Esophagus squamous epithelium (tissue), 5 donors: ENCODE measurements around the gene TMC6. TPM values are rescaled to one million over a fixed set of nuclear protein-coding genes. Genes with fewer than 3 reads are reported as not detected.
"Not testable (repeated sequence)": the region's sequence is repeated elsewhere in the genome, so short reads cannot be mapped to it uniquely, and the experiment has no call there.

Experiments
- DNase-seq: peaks from one replicate; lab custom pipeline; 2025; lab: John Stamatoyannopoulos, UW
- H3K27ac ChIP-seq, 4 donors: fragments of 200-600 bp; sonication (generic); one replicate each; pipeline ENCODE4 v1.5.1; 2016 to 2019; ENCODE audit warnings: mild to moderate bottlenecking in 1 of 4
- H3K27me3 ChIP-seq, 4 donors: fragments of 200-600 bp; sonication (generic); 1 replicate in 3 of 4; 2 replicates in 1 of 4; pipeline versions ENCODE4 v1.5.1 to v1.6.0; 2017 to 2021; ENCODE audit warnings: antibody characterized with exemption in 1 of 4
- H3K36me3 ChIP-seq, 3 donors: fragments of 200-600 bp; sonication (generic); one replicate each; pipeline ENCODE4 v1.5.1; 2016 to 2019
- H3K4me1 ChIP-seq, 3 donors: fragments of 200-600 bp; sonication (generic); one replicate each; pipeline ENCODE4 v1.5.1; 2017 to 2019
- H3K4me3 ChIP-seq, 4 donors: fragments of 200-600 bp; sonication (generic); 1 replicate in 3 of 4; 2 replicates in 1 of 4; pipeline ENCODE4 v1.5.1; 2016 to 2019; ENCODE audit warnings: mild to moderate bottlenecking in 2 of 4, moderate library complexity in 1 of 4
- H3K9me3 ChIP-seq, 3 donors: fragments of 200-600 bp; sonication (generic); one replicate each; pipeline ENCODE4 v1.5.1; 2016 to 2019
- POLR2A ChIP-seq, 4 donors: fragments of 450-650 bp; IDR thresholded peaks; one replicate each; pipeline ENCODE4 v1.6.1; 2017; ENCODE audit warnings: antibody characterized with exemption in 4 of 4, mild to moderate bottlenecking in 4 of 4, moderate library complexity in 3 of 4
- WGBS, 2 donors: methylation state at CpG; one replicate each; pipeline ENCODE4 v1.1.5; 2018; 5-methylcytosine and 5-hydroxymethylcytosine counted together
- intact Hi-C: fragments of 100-400 bp; cut with DNase I; formaldehyde crosslinking; loops from one replicate; pipeline ENCODE4 v1.15.0; 2022
- small RNA-seq, 4 donors: library from RNA; depleted of rRNA; stranded (forward); fragments of <200 nt; gene quantifications; one replicate each; pipeline ENCODE3, GENCODE V24; 2016
- total RNA-seq, 4 donors: library from RNA; depleted of rRNA; stranded (reverse); fragments of >200 nt; gene quantifications; one replicate each; pipeline ENCODE4 v1.1.0, GENCODE V29; 2016
- TF ChIP-seq, protein P1 (sequence below), 6 experiments: fragments of 450-650 bp in 4 of 6; fragments of 200-600 bp in 2 of 6; sonication (generic) in 2 of 6; IDR thresholded peaks; one replicate each; pipeline ENCODE4 v1.5.1; 2016 to 2019; ENCODE audit warnings: antibody characterized with exemption in 6 of 6, mild to moderate bottlenecking in 4 of 6, moderate library complexity in 4 of 6
- donor health status: DM: yes; HTN: yes; CAD: no.

The TMC6 gene
- total RNA-seq, 4 donors from 2014 or later, result 13.3 to 39.6 (median 32.2) TPM

DNA sequence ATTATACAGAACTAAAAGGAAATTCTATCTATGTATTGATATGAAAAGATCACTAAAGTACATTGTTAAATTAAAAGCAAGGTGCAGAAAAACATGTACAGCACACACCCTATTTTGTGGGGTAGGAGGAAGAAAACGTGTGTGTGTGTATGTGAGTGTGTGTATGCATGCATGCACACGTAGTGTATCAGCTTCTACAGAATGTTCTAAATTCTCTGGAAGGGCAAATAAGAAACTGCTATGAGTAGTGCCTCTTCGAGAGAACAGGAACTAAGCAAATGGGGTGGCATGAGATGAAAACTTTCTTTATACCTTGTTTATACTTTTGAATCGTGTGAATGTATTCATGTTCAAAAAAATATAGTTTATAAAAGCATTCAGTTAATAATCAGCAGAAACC lies 58.9 kb downstream of the TMC6 start:
- Histone ChIP-seq H3K27me3 (no peaks in the 10 kb centered on the region), H3K9me3 (no peaks in the 10 kb centered on the region), H3K27ac (no peak overlapping the region), H3K4me3 (no peak overlapping the region), H3K4me1 (no peaks in the 10 kb centered on the region), H3K36me3 (peaks cover 9 to 95% (median 20%) of the 10 kb centered on the region in 3 donors)
- DNase-seq, result no peak
- TF ChIP-seq POLR2A (IDR thresholded peaks at IDR 0.05), result no peak
- intact Hi-C loops, result no loop called here
- 57 to 69% methylated on average over 4 of the region's 4 CpGs for WGBS, 2 donors

DNA sequence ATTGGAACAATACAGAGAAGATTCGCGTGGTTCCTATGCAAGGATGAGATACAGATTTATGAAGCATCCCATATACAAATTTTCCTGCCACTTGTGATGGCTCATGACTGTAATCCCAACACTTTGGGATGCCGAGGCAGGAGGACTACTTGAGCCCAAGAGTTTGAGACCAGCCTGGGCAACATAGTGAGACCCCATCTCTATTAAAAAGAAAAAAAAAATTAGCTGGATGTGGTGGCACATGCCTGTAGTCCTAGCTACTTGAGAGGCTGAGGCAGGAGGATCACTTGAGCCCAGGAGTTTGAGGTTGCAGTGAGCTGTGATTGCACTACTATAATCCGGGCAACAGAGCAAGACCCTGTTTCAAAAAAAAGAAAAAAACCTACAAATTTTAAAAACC lies 61.6 kb downstream of the TMC6 start:
- H3K4me1 ChIP-seq, intact Hi-C loops, H3K27ac ChIP-seq, DNase-seq, H3K9me3 ChIP-seq, H3K4me3 ChIP-seq, H3K27me3 ChIP-seq: not testable (repeated sequence)
- WGBS, 2 donors, result 92 to 98% methylated on average over 4 of the region's 4 CpGs
- peaks cover 0 to 72% (median 1%) of the 10 kb centered on the region in 3 donors for H3K36me3 ChIP-seq

DNA sequence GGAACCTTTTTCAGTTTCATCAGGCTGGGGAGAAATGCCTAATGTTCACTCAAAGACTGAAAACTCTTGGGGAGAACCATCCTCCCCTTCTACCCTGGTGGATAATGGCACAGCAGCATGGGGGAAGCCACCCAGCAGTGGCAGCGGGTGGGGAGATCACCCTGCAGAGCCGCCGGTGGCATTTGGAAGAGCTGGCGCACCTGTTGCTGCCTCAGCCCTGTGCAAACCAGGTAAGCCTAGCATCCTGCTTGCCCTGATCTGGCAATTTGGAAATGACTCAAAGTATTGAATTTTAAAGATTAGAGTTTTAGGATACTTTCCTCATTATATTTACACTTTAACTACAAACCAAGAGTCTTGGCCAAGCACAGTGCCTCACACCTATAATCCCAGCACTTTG lies 63.8 kb downstream of the TMC6 start:
- no peaks in the 10 kb centered on the region for H3K4me1 ChIP-seq
- peaks cover 0 to 51% (median 0%) of the 10 kb centered on the region in 3 donors for H3K36me3 ChIP-seq
- TF ChIP-seq, protein P1, sequence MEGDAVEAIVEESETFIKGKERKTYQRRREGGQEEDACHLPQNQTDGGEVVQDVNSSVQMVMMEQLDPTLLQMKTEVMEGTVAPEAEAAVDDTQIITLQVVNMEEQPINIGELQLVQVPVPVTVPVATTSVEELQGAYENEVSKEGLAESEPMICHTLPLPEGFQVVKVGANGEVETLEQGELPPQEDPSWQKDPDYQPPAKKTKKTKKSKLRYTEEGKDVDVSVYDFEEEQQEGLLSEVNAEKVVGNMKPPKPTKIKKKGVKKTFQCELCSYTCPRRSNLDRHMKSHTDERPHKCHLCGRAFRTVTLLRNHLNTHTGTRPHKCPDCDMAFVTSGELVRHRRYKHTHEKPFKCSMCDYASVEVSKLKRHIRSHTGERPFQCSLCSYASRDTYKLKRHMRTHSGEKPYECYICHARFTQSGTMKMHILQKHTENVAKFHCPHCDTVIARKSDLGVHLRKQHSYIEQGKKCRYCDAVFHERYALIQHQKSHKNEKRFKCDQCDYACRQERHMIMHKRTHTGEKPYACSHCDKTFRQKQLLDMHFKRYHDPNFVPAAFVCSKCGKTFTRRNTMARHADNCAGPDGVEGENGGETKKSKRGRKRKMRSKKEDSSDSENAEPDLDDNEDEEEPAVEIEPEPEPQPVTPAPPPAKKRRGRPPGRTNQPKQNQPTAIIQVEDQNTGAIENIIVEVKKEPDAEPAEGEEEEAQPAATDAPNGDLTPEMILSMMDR (IDR thresholded peaks at IDR 0.05), result no peak
- no peaks in the 10 kb centered on the region for H3K27me3 ChIP-seq
- intact Hi-C loops, result no loop called here
- no peak overlapping the region for H3K27ac ChIP-seq
- H3K9me3 ChIP-seq, result no peaks in the 10 kb centered on the region
- DNase-seq, result no peak
- H3K4me3 ChIP-seq, result no peak overlapping the region
- 91 to 100% methylated on average over 4 of the region's 4 CpGs for WGBS, 2 donors

DNA sequence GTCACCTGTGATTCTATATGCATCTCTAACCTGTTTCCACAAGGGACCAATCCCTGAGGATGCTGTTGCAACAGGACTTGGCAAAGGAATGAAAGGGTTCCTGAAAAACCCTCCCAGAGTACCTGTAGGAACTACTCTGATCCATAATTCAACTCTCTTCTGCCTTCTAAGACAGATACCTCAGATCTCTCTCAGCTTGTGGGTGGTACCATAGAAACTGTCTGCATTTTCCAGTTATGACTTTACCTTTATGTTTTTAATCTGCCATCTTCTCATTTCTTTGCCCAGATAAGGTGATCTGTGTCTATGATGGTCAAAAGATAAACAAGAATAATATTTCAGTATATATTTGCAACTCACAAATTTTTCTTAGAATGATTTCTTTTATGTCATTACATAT lies 65.1 kb downstream of the TMC6 start:
- Histone ChIP-seq H3K4me3 (no peak overlapping the region), H3K4me1 (no peaks in the 10 kb centered on the region), H3K27me3 (no peaks in the 10 kb centered on the region), H3K36me3 (peaks cover 0 to 39% (median 0%) of the 10 kb centered on the region in 3 donors), H3K9me3 (no peaks in the 10 kb centered on the region), H3K27ac (no peak overlapping the region)
- no peak for DNase-seq
- no peak for TF ChIP-seq POLR2A (IDR thresholded peaks at IDR 0.05)
- TF ChIP-seq, protein P1 (IDR thresholded peaks at IDR 0.05), result no peak
- intact Hi-C loops, result no loop called here

DNA sequence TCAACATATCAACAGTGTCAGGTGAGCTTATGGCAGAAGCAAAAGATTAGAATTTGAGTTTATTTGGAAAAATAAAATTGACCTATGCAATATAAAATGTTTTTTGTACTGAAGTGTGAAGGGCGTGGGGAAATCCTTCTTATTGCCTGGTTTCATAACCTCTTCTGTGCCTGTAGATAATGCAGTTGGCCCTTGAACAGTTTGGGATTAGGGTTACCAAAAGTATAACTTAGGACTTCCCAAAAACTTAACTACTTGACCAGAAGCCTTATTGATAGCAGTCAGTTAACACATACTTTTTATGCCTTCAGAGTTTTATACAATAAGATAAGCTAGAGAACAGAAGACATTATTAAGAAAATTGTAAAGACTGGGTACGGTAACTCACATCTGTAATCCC lies 66.0 kb downstream of the TMC6 start:
- H3K36me3 ChIP-seq, result peaks cover 0 to 30% (median 0%) of the 10 kb centered on the region in 3 donors
- no peak for DNase-seq
- no peak overlapping the region for H3K27ac ChIP-seq
- no peaks in the 10 kb centered on the region for H3K27me3 ChIP-seq
- no peaks in the 10 kb centered on the region for H3K9me3 ChIP-seq
- TF ChIP-seq, protein P1 (IDR thresholded peaks at IDR 0.05), result no peak
- TF ChIP-seq POLR2A (IDR thresholded peaks at IDR 0.05), result no peak
- intact Hi-C loops, result no loop called here
- peaks cover 0 to 7% (median 0%) of the 10 kb centered on the region in 3 donors for H3K4me1 ChIP-seq
- no peak overlapping the region for H3K4me3 ChIP-seq
- 78 to 94% methylated on average over 2 of the region's 2 CpGs for WGBS, 2 donors

Small RNA genes lying within 50 kb of the gene (small RNA-seq; reads per million reads assigned to genes)
- gene RNU6-625P, result 0 reads per million in 4 donors

Other genes with a start within 250 kb of the TMC6 start
- gene TNRC6C, start 170.1 kb downstream of the TMC6 start, total RNA-seq, result 10 to 100 TPM in 1 of 4 donors, 1 to 10 TPM in 3; 2.6 to 10.9 (median 4.7) TPM
- 1 to 10 TPM in 3 of 4 donors, under 1 TPM in 1; 1.00 to 5.7 (median 1.5) TPM for gene TMC8, start 2.0 kb upstream of the TMC6 start, total RNA-seq
- under 1 TPM in 2 of 4 donors, not detected in 2; 0.19 to 0.21 TPM for gene C17orf99, start 17.6 kb upstream of the TMC6 start, total RNA-seq
- gene SYNGR2, start 39.8 kb upstream of the TMC6 start, total RNA-seq, result 10 to 100 TPM; 41.2 to 93.9 (median 75.7) TPM
- gene TK1, start 58.3 kb upstream of the TMC6 start, total RNA-seq, result 10 to 100 TPM; 11.3 to 57.7 (median 34.3) TPM
- gene AFMID, start 58.6 kb upstream of the TMC6 start, total RNA-seq, result 10 to 100 TPM; 16.5 to 44.3 (median 30.3) TPM
- 10 to 100 TPM in 2 of 4 donors, 1 to 10 TPM in 2; 6.6 to 33.6 (median 21.0) TPM for gene BIRC5, start 85.5 kb upstream of the TMC6 start, total RNA-seq
- under 1 TPM in 1 of 4 donors, not detected in 3; 0.26 TPM for gene TMEM235, start 102.9 kb upstream of the TMC6 start, total RNA-seq
- gene SOCS3, start 231.3 kb upstream of the TMC6 start, total RNA-seq, result 10 to 100 TPM in 3 of 4 donors, 1 to 10 TPM in 1; 6.3 to 23.1 (median 17.1) TPM
- gene PGS1, start 249.9 kb upstream of the TMC6 start, total RNA-seq, result 10 to 100 TPM; 18.6 to 32.4 (median 23.0) TPM